ENCODE data around the gene LPP. TPM values are rescaled to one million over a fixed set of nuclear protein-coding genes. Genes with fewer than 3 reads are reported as not detected.

The LPP gene
- total RNA-seq, 1 experiment from 2014 or later: 264 TPM

DNA sequence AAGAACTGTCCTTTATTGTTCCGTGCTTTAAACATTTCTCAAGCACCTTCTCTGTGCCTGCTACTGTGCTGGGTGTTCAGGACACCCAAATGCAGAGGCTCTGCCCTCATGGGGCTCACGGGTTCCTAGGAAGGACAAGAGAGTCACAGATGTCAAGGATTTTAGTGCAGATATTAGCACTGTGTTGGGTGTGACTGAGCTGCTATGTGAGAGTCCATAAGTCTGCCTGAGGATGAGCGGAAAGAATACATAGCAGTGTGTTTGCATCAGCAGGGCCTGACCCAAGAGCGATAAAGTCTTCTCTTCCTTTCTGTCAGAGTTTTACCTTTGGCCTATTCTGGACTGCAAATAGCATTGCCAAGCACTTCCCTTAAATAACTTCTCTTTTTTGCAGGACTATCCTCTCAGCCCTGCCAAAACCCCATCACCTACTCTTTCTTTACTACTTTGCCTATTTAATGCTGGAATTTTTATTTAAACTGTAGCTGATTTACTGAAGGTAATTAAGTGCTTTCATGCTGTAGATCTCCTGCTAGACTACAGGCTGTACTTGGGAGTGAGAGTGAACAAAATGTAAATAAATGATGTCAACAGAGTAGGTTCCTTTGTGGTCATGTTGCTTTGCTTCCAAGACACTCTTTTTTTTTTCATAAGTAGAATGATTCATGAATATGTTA lies 558.4 kb downstream of the LPP start:
- intact Hi-C loops (cut with micrococcal nuclease; ENCODE audit: unreplicated experiment): no loop called here
- BruUV-seq (replicated peaks): no TSS peak
- no peaks in the 10 kb centered on the region for H3K36me3 Mint-ChIP-seq (ENCODE audit: insufficient read depth, unreplicated experiment)
- CTCF ChIA-PET: interaction anchor here (0.7 kb wide), 1 partner anchor 21 kb away, joined by 3 read pairs; no protein-coding TSS in a partner anchor
- H3K4me3 Mint-ChIP-seq (ENCODE audit: low read depth, unreplicated experiment): no peak overlapping the region
- no peaks in the 10 kb centered on the region for H3K27me3 Mint-ChIP-seq (ENCODE audit: unreplicated experiment)
- no peaks in the 10 kb centered on the region for H3K9me3 Mint-ChIP-seq (ENCODE audit: low read depth, unreplicated experiment)
- peaks cover 8% of the 10 kb centered on the region for H3K4me1 Mint-ChIP-seq (ENCODE audit: low read depth, unreplicated experiment)
- TF ChIP-seq, protein P1, sequence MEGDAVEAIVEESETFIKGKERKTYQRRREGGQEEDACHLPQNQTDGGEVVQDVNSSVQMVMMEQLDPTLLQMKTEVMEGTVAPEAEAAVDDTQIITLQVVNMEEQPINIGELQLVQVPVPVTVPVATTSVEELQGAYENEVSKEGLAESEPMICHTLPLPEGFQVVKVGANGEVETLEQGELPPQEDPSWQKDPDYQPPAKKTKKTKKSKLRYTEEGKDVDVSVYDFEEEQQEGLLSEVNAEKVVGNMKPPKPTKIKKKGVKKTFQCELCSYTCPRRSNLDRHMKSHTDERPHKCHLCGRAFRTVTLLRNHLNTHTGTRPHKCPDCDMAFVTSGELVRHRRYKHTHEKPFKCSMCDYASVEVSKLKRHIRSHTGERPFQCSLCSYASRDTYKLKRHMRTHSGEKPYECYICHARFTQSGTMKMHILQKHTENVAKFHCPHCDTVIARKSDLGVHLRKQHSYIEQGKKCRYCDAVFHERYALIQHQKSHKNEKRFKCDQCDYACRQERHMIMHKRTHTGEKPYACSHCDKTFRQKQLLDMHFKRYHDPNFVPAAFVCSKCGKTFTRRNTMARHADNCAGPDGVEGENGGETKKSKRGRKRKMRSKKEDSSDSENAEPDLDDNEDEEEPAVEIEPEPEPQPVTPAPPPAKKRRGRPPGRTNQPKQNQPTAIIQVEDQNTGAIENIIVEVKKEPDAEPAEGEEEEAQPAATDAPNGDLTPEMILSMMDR (IDR thresholded peaks at IDR 0.05; ENCODE audit: unreplicated experiment): no peak
- no peak overlapping the region for H3K27ac Mint-ChIP-seq (ENCODE audit: unreplicated experiment)
- no peak for DNase-seq

DNA sequence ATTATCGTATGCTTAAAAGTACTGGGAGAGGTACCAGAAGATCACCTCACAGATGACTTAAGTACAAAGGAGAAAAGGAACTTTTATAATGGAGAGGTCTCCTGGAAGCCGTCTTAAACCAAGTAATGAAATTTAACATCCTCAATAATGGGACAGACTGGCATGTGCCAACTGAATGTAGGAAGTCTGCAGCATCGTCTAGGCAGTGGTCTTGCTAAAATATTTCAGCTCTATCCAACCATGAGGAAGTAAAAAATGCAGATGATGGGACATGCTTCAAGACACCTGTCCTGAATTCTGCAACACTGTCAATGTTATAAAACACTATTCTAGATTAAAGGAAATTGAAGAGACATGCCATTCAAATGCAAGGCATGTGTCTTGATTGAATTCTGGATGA lies 559.0 kb downstream of the LPP start:
- CTCF ChIA-PET: interaction anchor here (0.6 to 0.7 kb wide), 2 partner anchors 21 to 1620 kb away, joined by 3 to 4 read pairs; no protein-coding TSS in a partner anchor
- Mint-ChIP-seq H3K27me3 (ENCODE audit: unreplicated experiment) (no peaks in the 10 kb centered on the region), H3K4me3 (ENCODE audit: low read depth, unreplicated experiment) (no peak overlapping the region), H3K36me3 (ENCODE audit: insufficient read depth, unreplicated experiment) (no peaks in the 10 kb centered on the region), H3K27ac (ENCODE audit: unreplicated experiment) (no peak overlapping the region), H3K4me1 (ENCODE audit: low read depth, unreplicated experiment) (peaks cover 2% of the 10 kb centered on the region), H3K9me3 (ENCODE audit: low read depth, unreplicated experiment) (no peaks in the 10 kb centered on the region)
- no TSS peak for BruUV-seq (replicated peaks)
- intact Hi-C loops (cut with micrococcal nuclease; ENCODE audit: unreplicated experiment): no loop called here
- TF ChIP-seq, protein P1 (IDR thresholded peaks at IDR 0.05; ENCODE audit: unreplicated experiment): no peak
- no peak for DNase-seq

DNA sequence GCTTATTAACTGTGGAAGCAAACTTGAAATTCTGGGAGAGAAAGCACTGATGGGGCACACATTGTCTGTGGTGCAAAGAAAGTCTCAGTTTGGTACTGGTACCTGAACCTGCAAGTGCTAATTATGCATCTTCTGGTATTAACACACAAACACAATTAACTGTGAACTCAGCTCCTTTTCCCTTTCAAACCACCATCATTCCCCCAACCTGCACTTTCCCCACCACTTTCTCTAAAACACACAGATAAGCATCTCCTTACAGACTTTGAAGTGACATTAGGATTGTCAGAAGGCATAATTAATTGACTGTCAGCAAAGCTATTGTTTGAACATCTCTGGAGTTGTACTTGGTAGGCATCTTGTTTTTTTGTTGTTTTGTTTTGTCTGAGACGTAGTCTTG lies 565.6 kb downstream of the LPP start:
- intact Hi-C loops (cut with micrococcal nuclease; ENCODE audit: unreplicated experiment): no loop called here
- no peaks in the 10 kb centered on the region for H3K4me1 Mint-ChIP-seq (ENCODE audit: low read depth, unreplicated experiment)
- no peaks in the 10 kb centered on the region for H3K27me3 Mint-ChIP-seq (ENCODE audit: unreplicated experiment)
- H3K4me3 Mint-ChIP-seq (ENCODE audit: low read depth, unreplicated experiment): no peak overlapping the region
- TF ChIP-seq, protein P1 (IDR thresholded peaks at IDR 0.05; ENCODE audit: unreplicated experiment): no peak
- BruUV-seq (replicated peaks): no TSS peak
- no peak overlapping the region for H3K27ac Mint-ChIP-seq (ENCODE audit: unreplicated experiment)
- CTCF ChIA-PET: no interaction called here
- no peaks in the 10 kb centered on the region for H3K36me3 Mint-ChIP-seq (ENCODE audit: insufficient read depth, unreplicated experiment)
- DNase-seq: no peak
- H3K9me3 Mint-ChIP-seq (ENCODE audit: low read depth, unreplicated experiment): no peaks in the 10 kb centered on the region

DNA sequence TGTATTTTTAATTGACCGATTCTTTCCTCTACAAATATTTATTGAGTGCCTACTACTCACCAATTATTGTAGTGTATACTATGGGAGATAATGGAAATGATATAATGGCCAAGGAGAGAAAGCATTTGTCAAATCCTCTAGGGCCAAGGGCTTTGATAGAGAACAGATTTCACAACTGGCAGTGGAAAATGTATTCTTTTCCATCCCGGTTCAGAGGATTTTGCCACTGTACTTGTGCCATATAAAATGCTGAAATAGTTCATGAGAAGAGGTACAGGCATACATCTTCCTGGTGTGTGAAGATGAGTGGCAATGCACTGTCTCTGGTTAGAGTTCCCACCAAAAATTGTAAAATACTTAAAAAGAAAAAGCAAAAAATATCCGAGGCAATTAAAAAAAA lies 566.3 kb downstream of the LPP start:
- TF ChIP-seq, protein P1 (IDR thresholded peaks at IDR 0.05; ENCODE audit: unreplicated experiment): no peak
- no peaks in the 10 kb centered on the region for H3K4me1 Mint-ChIP-seq (ENCODE audit: low read depth, unreplicated experiment)
- H3K27me3 Mint-ChIP-seq (ENCODE audit: unreplicated experiment): no peaks in the 10 kb centered on the region
- no TSS peak for BruUV-seq (replicated peaks)
- H3K4me3 Mint-ChIP-seq (ENCODE audit: low read depth, unreplicated experiment): no peak overlapping the region
- CTCF ChIA-PET: interaction anchor here (0.6 kb wide), 1 partner anchor 55 kb away, joined by 4 read pairs; no protein-coding TSS in a partner anchor
- DNase-seq: no peak
- intact Hi-C loops (cut with micrococcal nuclease; ENCODE audit: unreplicated experiment): no loop called here
- no peaks in the 10 kb centered on the region for H3K36me3 Mint-ChIP-seq (ENCODE audit: insufficient read depth, unreplicated experiment)
- no peaks in the 10 kb centered on the region for H3K9me3 Mint-ChIP-seq (ENCODE audit: low read depth, unreplicated experiment)
- H3K27ac Mint-ChIP-seq (ENCODE audit: unreplicated experiment): no peak overlapping the region
